Cerebellar cortex (tissue), 1 donor: Measurements from ENCODE around the gene ADGRL3.
"Not testable (repeated sequence)": the region's sequence is repeated elsewhere in the genome, so short reads cannot be mapped to it uniquely, and the experiment has no call there.

Source experiments
- DNase-seq: peaks from one replicate; pipeline ENCODE4 v3.0.0-alpha.2; 2015; ENCODE audit warnings: low spot score

Gene ADGRL3

DNA sequence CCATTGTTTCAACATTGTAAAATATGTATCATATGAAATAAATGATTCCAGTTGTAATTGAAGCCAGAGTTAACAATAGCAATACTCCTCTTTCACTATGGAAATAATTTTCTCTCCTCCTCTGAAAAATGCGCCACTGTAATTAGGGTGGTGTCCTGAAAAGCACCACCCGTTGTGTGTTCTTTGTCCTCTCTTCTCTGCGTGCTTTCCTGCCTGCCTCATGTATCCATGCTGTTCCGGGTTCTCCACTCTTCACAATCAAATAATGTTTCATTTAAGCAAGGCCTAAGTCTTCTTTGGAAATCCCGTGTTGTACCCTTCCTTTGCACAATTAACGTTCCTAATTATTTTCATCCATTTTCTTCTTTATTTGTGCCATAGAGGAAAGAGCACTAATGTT is 293.3 kb downstream of the ADGRL3 start:
- DNase-seq: no peak

GRCh38 chr4:61500883-61501282 is 300.8 kb downstream of the ADGRL3 start:
- peak; percentile 77 for DNase-seq

- peak; percentile 80 for DNase-seq
Measured at GRCh38 chr4:61501812-61502211, 301.7 kb downstream of the ADGRL3 start.

DNA sequence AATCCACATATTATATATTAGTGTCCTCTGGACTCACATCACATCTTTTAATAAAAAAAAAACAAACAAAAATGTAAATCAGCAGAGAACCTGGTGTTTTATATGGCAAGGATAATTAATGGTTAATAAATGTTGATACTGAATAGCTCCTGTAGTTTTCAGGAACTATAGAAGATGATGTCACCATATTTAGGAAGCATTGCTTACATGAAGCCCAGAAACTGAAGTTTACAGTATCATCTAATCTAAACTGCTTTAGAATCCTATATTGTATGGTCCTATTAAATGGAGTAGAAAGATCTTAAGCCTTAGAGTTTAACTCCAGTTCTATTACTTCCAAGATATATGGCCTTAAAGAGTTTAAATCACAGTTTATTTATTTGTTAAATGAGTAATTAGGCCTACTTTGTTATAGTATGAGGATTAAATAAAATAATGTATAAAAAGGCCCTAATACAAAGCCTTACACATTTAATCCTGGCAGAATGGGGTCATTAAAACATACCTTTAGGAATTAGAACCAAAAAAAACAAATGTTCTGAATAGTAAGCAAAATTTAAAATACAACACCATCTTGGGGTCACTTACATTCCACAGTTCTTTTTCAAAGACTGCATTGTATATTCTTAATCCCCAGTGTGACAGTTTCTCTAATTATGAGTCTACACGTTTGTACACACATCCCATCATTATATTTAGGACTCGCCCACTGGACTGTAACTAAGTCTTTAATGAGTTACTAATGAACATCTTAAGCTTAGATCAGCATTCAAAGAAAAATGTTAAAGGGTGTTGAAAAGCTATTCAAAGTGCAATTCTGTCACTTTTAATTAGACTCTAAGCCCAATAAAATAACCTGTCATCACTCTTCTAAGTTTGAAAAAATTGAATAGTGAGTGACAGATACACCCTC is 305.9 kb downstream of the ADGRL3 start:
- DNase-seq: no peak

DNA sequence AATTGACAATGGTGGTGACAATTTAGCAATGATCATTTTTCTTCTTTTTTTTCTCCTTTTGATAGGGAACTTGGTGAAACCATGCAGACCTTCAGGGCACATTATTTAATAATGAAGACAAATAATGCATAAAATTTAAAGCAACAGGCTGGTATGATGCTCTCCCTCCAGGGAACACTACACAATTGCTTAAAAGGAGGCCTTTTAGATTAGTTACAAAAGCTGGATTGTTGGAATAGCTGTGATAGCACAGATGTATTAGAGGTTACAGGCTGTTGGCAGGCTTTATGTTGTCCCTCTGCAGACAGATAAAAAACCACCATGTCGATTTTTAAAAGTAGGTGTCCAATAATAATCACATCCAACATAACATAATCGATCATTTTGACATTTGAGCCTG is 307.0 kb downstream of the ADGRL3 start:
- no peak for DNase-seq

- not testable (repeated sequence) for DNase-seq
Measured at GRCh38 chr4:61509721-61510241, 309.7 kb downstream of the ADGRL3 start.

DNA sequence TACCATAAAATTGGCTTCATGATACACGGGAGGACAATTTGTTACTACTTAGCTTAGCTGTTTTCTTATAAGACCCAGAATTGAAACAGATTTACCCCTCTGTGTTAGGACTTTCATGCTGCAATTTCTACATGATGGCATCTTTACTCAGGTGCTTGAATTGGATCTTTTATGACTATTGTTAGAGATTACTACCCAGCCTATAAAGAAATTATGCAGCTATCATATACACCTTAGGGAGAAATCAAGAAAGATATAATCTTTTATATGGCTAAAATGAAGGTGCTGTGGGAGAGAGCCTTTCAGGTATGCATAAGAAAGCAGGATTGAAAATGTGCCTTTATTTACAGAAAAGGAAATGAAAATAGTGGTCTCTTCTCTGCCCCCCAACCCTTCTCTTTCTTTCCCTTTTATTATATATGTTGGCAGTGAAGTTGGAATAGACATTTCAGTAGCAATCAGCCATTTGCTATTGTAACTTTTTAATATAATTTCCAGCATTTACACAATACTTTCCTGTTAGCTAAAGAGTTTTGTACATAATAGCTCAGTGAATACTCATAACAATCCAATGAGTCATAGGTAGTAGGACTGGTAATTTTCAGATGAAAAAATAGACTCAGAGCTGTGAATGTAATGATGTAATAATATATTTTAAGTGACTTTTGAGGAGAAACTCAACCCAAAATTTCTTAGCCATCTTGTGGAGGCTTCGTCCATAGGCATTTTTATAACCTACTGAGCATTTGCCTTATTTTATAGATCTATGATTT is 311.8 kb downstream of the ADGRL3 start:
- DNase-seq: no peak

- DNase-seq: no peak
Measured at GRCh38 chr4:61514991-61515390, 314.9 kb downstream of the ADGRL3 start.

DNA sequence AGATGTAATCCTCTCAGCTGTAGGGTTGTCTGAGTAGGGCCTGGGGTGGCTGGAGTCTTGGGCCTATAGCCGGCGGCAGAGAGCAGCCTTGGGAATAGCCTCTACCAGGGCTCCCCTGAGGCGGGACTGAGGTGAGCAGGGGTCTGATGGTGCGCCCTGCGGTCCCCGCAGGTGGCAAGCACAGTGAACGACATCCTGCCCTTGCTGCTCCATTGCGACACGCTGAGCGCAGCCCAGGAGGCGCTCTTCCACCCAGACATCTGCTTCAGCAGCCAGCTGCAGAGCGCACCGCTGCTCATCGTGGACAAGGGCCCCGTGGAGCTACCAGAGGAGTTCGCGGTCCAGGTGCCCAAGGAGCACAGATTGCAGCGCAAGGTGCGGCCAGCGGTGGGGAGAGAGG is 317.0 kb downstream of the ADGRL3 start:
- no peak for DNase-seq

GRCh38 chr4:61520166-61520565 is 320.0 kb downstream of the ADGRL3 start:
- no peak for DNase-seq

GRCh38 chr4:61520681-61521160 is 320.6 kb downstream of the ADGRL3 start:
- DNase-seq: no peak

GRCh38 chr4:61521451-61521850 is 321.3 kb downstream of the ADGRL3 start:
- no peak for DNase-seq

DNA sequence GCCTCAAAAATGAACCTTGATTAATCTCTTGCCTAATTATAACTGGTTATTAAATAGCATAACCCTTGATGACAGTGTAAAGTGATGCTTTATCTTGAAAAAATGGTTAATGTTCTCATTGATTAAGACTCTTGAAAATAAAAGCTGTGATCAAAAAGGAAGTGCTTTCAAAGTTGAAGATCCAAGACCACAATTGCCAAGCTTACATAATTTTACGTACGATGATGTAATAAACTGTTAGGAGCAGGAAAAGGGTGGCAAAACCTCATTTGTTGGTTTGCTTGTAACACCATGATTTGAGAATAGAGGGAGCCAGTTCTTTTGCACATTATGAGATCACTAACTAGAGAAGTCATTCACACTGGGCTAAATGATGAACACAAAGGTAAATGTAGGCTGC is 322.2 kb downstream of the ADGRL3 start:
- DNase-seq: no peak

GRCh38 chr4:61527888-61528287 is 327.8 kb downstream of the ADGRL3 start:
- DNase-seq: no peak

GRCh38 chr4:61528595-61528994 is 328.5 kb downstream of the ADGRL3 start:
- DNase-seq: no peak

DNA sequence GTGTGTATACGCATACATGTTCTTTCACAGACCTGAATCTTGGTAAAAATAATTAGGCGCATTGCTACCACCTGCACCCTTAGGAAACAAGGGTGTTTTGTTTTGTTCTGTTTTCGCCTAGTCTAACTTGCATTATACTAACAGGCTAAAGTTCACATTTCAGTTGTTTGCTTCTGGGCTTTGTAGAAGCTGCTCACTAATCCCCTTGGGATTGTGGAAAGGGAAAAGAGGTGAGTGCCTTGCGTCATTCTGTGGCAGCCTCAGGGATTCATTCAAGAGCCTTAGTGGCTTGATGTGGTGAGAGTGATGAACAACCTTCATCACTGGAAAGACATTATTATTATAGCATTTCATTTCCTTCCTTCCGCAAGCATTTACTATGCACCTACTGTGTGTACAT is 331.1 kb downstream of the ADGRL3 start:
- DNase-seq: no peak

GRCh38 chr4:61532336-61533000 is 332.3 kb downstream of the ADGRL3 start:
- DNase-seq: peak; percentile 21

- DNase-seq: no peak
Measured at GRCh38 chr4:61533140-61533539, 333.0 kb downstream of the ADGRL3 start.

DNA sequence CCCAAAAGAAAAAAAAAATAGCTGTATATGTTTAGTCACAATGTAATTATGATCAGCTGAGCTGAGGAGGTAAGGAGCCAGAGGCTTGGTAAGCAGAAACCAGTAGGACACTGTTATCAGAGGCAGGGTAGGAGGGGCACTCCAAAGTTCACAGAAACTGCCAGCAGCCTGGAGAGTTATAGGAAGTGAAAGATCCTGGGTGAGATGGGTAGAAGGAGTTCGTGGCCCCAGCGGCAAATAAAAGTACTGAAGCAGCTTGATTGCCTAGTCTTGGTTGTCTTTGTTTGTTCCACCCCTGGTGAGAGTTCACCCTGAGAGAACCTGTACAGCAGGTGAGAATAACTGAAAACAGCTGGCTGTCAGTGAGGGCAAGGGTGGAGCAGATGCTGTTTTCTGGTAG is 340.8 kb downstream of the ADGRL3 start:
- DNase-seq: no peak

- no peak for DNase-seq
Measured at GRCh38 chr4:61541459-61541858, 341.3 kb downstream of the ADGRL3 start.

DNA sequence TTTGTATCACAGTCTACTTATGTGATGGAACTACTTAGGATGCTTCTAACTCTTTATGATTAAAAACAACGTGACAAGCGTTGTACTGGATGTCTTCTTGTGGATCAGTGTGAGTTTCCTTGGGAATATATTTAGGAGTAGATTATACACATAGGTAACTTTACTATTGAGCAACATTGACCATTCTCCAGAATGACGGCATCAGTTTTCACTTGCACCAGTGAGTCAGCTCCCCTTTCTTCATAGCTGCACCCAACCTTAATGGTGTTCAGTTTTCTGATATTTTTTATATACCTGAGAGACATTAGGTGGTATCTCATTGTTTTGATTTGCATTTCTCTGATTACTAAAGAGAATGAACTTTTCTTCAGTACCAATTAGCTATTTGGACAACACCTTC is 343.9 kb downstream of the ADGRL3 start:
- no peak for DNase-seq

DNA sequence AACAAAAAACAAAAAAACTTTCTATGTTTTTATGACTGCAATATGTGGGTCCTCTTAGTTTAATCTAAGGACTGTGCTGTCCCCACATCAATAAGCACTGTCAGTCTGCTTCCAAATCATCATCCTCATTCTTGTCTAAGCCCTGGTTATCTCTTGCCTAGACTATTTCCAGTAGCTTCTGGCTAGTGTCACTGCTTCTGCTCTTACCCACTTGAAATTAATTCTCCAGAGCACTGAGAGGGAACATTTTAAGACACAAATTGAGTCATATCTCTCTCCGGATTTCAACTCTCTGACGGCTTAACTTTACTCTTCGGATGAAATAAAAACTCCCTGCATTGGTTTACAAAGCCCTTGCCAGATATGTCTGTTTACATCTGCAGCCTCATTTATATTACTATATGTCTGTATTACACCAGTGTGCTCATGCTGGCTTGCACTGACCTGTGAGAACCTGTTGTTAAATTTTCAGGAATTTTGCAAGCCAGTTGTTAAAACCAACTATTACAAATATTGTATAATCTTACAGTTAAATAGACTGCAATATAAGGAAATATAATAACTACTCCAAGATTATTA is 345.9 kb downstream of the ADGRL3 start:
- DNase-seq: no peak
